ENCODE results near the gene RYR3.

RYR3 gene

DNA sequence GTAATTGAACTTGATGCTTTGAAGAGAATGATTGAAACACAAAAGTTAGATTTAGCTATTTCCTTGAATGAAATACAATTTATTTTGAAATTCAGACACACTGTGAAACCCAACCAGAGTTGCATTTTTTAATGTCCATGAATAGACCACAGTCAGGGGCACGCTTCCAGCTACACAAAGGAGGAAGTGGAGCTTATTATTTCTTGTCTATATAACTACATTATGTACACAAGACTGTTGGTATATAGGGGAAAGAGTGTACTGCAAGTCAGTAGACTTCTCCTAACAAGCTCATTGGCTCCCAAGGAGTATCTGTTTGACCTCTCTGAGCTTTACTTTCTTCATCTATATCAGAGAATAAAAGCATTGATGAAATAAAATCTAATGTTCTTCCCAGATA is 326.2 kb downstream of the RYR3 start:
- Histone ChIP-seq H3K9me3 (no peaks in the 10 kb centered on the region), H3K27me3 (peaks cover 24% of the 10 kb centered on the region), H3K36me3 (no peaks in the 10 kb centered on the region), H3K27ac (no peak overlapping the region), H3K4me1 (ENCODE audit: control insufficient read depth in 1 of 2, insufficient read depth in 1 of 2, low read depth in 1 of 2, low read length in 1 of 2) (no peaks in the 10 kb centered on the region), H3K4me3 (ENCODE audit: low read depth in 1 of 2, low read length in 1 of 2) (no peak overlapping the region)
- TF ChIP-seq CTCF (IDR thresholded peaks at IDR 0.05) = no peak

DNA sequence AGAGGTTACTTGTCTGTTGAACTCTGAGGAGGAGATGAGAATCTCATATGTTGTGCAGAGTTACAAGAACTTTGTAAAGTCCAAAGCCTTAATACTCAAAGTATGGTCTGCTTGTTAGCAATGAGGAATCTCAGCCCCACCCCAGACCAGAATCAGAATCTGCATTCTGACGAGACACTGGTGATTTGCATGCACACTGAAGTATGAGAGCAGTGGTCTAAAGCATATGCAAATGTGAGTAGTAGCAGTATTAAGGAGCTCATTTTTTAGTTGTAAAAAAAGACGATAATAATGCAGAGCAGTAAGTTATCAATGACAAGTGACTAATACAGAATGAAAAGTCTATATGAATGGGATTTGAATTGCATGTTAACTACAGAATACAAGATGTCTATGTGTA is 327.7 kb downstream of the RYR3 start:
- H3K36me3 ChIP-seq = no peaks in the 10 kb centered on the region
- no peak overlapping the region for H3K27ac ChIP-seq
- H3K4me3 ChIP-seq (ENCODE audit: low read depth in 1 of 2, low read length in 1 of 2) = no peak overlapping the region
- no peaks in the 10 kb centered on the region for H3K4me1 ChIP-seq (ENCODE audit: control insufficient read depth in 1 of 2, insufficient read depth in 1 of 2, low read depth in 1 of 2, low read length in 1 of 2)
- H3K9me3 ChIP-seq = no peaks in the 10 kb centered on the region
- TF ChIP-seq CTCF (IDR thresholded peaks at IDR 0.05) = no peak
- peaks cover 26% of the 10 kb centered on the region for H3K27me3 ChIP-seq

DNA sequence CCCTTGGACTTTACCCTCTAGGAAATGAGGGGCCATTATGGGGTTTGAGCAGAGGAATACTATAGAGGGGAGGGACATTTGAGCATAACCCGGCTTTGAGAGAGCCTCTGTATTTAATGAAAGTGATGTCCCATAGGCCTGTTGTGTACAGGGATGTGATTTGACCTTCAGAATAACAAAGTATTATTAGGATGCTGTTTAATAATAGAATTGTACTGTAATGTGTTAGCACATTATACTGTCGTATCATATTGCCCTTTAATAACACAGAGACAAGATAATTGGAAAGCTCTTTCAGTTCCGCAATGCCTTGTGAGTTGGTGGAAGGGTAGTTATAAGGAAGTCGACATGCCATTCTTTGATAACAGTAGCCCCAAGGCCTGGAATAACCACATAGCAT is 328.3 kb downstream of the RYR3 start:
- no peak for TF ChIP-seq CTCF (IDR thresholded peaks at IDR 0.05)
- Histone ChIP-seq H3K4me1 (ENCODE audit: control insufficient read depth in 1 of 2, insufficient read depth in 1 of 2, low read depth in 1 of 2, low read length in 1 of 2) (no peaks in the 10 kb centered on the region), H3K4me3 (ENCODE audit: low read depth in 1 of 2, low read length in 1 of 2) (no peak overlapping the region), H3K36me3 (no peaks in the 10 kb centered on the region), H3K27me3 (peaks cover 26% of the 10 kb centered on the region), H3K27ac (no peak overlapping the region), H3K9me3 (no peaks in the 10 kb centered on the region)

GRCh38 chr15:33639456-33639855 is 328.7 kb downstream of the RYR3 start:
- H3K27me3 ChIP-seq = peaks cover 26% of the 10 kb centered on the region
- no peaks in the 10 kb centered on the region for H3K36me3 ChIP-seq
- H3K4me1 ChIP-seq (ENCODE audit: control insufficient read depth in 1 of 2, insufficient read depth in 1 of 2, low read depth in 1 of 2, low read length in 1 of 2) = no peaks in the 10 kb centered on the region
- H3K4me3 ChIP-seq (ENCODE audit: low read depth in 1 of 2, low read length in 1 of 2) = no peak overlapping the region
- TF ChIP-seq CTCF (IDR thresholded peaks at IDR 0.05) = no peak
- no peaks in the 10 kb centered on the region for H3K9me3 ChIP-seq
- H3K27ac ChIP-seq = no peak overlapping the region

- Histone ChIP-seq H3K27me3 (peaks cover 26% of the 10 kb centered on the region), H3K4me3 (ENCODE audit: low read depth in 1 of 2, low read length in 1 of 2) (no peak overlapping the region), H3K27ac (no peak overlapping the region), H3K4me1 (ENCODE audit: control insufficient read depth in 1 of 2, insufficient read depth in 1 of 2, low read depth in 1 of 2, low read length in 1 of 2) (no peaks in the 10 kb centered on the region), H3K9me3 (no peaks in the 10 kb centered on the region), H3K36me3 (no peaks in the 10 kb centered on the region)
- no peak for TF ChIP-seq CTCF (IDR thresholded peaks at IDR 0.05)
Measured at GRCh38 chr15:33639978-33640377, 329.2 kb downstream of the RYR3 start.

GRCh38 chr15:33641069-33641468 is 330.3 kb downstream of the RYR3 start:
- H3K4me3 ChIP-seq (ENCODE audit: low read depth in 1 of 2, low read length in 1 of 2) = no peak overlapping the region
- H3K9me3 ChIP-seq = no peaks in the 10 kb centered on the region
- peaks cover 26% of the 10 kb centered on the region for H3K27me3 ChIP-seq
- no peak overlapping the region for H3K27ac ChIP-seq
- H3K4me1 ChIP-seq (ENCODE audit: control insufficient read depth in 1 of 2, insufficient read depth in 1 of 2, low read depth in 1 of 2, low read length in 1 of 2) = no peaks in the 10 kb centered on the region
- TF ChIP-seq CTCF (IDR thresholded peaks at IDR 0.05) = no peak
- H3K36me3 ChIP-seq = no peaks in the 10 kb centered on the region

All from neutrophil (primary cell).